PC-3 (cell line): Measurements from ENCODE around the gene DAO. TPM values are rescaled to one million over a fixed set of nuclear protein-coding genes. Genes with fewer than 3 reads are reported as not detected.

Experiments used
- ATAC-seq: fragments of 200-7000 bp; cut with Tn5 transposase; 2 replicates; pipeline ENCODE4 v1.9.1; 2020; ENCODE audit warnings: mild to moderate bottlenecking, moderate library complexity
- BruUV-seq: library from RNA; stranded (reverse); fragments of 400-500 nt; replicated peaks from 2 replicates; lab custom pipeline; 2021; lab: Mats Ljungman, UMichigan
- CTCF ChIA-PET: fragments of 300-600 bp; sonication (Branson Sonifier 250); formaldehyde crosslinking; loops from one replicate; lab custom pipeline; 2022; ENCODE audit warnings: antibody characterized with exemption; lab: Charles Lee
- POLR2A ChIA-PET: fragments of 300-600 bp; sonication (Branson Sonifier 250); formaldehyde crosslinking; loops from one replicate; lab custom pipeline; 2022; ENCODE audit warnings: antibody characterized with exemption; ENCODE audit not compliant: unreplicated experiment; lab: Charles Lee
- DNase-seq: peaks from one replicate; pipeline ENCODE4 v3.0.0-alpha.2; 2015
- H2AFZ ChIP-seq: fragments of 300-600 bp; sonication (generic); 2 replicates; pipeline ENCODE4 v1.6.0; 2016; ENCODE audit warnings: antibody characterized with exemption, low read length
- H3F3A ChIP-seq: fragments of 300-600 bp; sonication (generic); one replicate; pipeline ENCODE4 v1.6.0; 2017; ENCODE audit warnings: antibody characterized with exemption, low read length, control low read depth, mild to moderate bottlenecking; ENCODE audit not compliant: unreplicated experiment
- H3K27ac ChIP-seq: fragments of 300-600 bp; sonication (generic); 2 replicates; pipeline ENCODE4 v1.5.1; 2016; ENCODE audit warnings: mild to moderate bottlenecking, low read length
- H3K27me3 ChIP-seq: fragments of 300-600 bp; sonication (generic); 2 replicates; pipeline ENCODE4 v1.6.1; 2016; ENCODE audit warnings: low read length, mixed read lengths
- H3K36me3 ChIP-seq: fragments of 300-600 bp; sonication (generic); 2 replicates; pipeline ENCODE4 v1.6.1; 2016; ENCODE audit warnings: low read depth, mixed run types, low read length, mixed read lengths
- H3K4me1 ChIP-seq: fragments of 300-600 bp; sonication (generic); 2 replicates; pipeline ENCODE4 v1.5.1; 2016; ENCODE audit warnings: low read length; ENCODE audit not compliant: insufficient read depth
- H3K4me2 ChIP-seq: fragments of 300-600 bp; sonication (generic); 2 replicates; pipeline ENCODE4 v1.6.0; 2016; ENCODE audit warnings: low read length
- H3K4me3 ChIP-seq: fragments of 300-600 bp; sonication (generic); 2 replicates; pipeline ENCODE4 v1.5.1; 2016; ENCODE audit warnings: mild to moderate bottlenecking, low read length, mixed read lengths
- H3K79me2 ChIP-seq: fragments of 300-600 bp; sonication (generic); 2 replicates; pipeline ENCODE4 v1.6.1; 2017; ENCODE audit warnings: low read length, mixed read lengths
- H3K9ac ChIP-seq: fragments of 300-600 bp; sonication (generic); 2 replicates; pipeline ENCODE4 v1.6.0; 2016; ENCODE audit warnings: mild to moderate bottlenecking, low read length
- H3K9me2 ChIP-seq: fragments of 300-600 bp; sonication (generic); replicated peaks from 2 replicates; pipeline ENCODE4 v1.6.1; 2016; ENCODE audit warnings: mixed run types, low read length, mixed read lengths
- H3K9me3 ChIP-seq: fragments of 300-600 bp; sonication (generic); 2 replicates; pipeline ENCODE4 v1.6.1; 2016; ENCODE audit warnings: low read length, mixed read lengths
- H4K20me1 ChIP-seq: fragments of 300-600 bp; sonication (generic); 2 replicates; pipeline ENCODE4 v1.6.1; 2016; ENCODE audit warnings: low read length, mixed read lengths
- CTCF ChIP-seq: fragments of 300-600 bp; sonication (generic); conservative IDR thresholded peaks from 2 replicates; pipeline ENCODE4 v1.5.1; 2017; ENCODE audit warnings: antibody characterized with exemption, low read depth, mild to moderate bottlenecking, low read length
- EZH2 ChIP-seq: fragments of 300-600 bp; sonication (generic); IDR thresholded peaks from one replicate; pipeline ENCODE4 v1.6.1; 2017; ENCODE audit warnings: antibody characterized with exemption, mild to moderate bottlenecking, low read length; ENCODE audit not compliant: unreplicated experiment
- EZH2phosphoT487 ChIP-seq: fragments of 300-600 bp; sonication (generic); IDR thresholded peaks from 2 replicates; pipeline ENCODE4 v1.6.1; 2018; ENCODE audit warnings: mild to moderate bottlenecking, antibody characterized with exemption, low read length, borderline replicate concordance
- intact Hi-C: fragments of 100-400 bp; cut with micrococcal nuclease; formaldehyde crosslinking; loops from 2 replicates; pipeline ENCODE4 v1.9.0; 2023
- total RNA-seq: library from RNA; depleted of rRNA; stranded (reverse); fragments of >200 nt; gene quantifications from 2 replicates; pipeline ENCODE4 v1.2.3, GENCODE V29; 2014

Gene DAO
- total RNA-seq, 1 experiment from 2014 or later = not detected

GRCh38 chr12:108930756-108931155, 50.9 kb downstream of the DAO start:
- Histone ChIP-seq H2AFZ (no peak overlapping the region), H3F3A (no peaks in the 10 kb centered on the region), H3K27ac (no peak overlapping the region), H3K4me3 (no peak overlapping the region), H3K27me3 (peaks cover 21% of the 10 kb centered on the region), H3K4me1 (no peaks in the 10 kb centered on the region), H3K4me2 (no peak overlapping the region), H3K79me2 (no peaks in the 10 kb centered on the region), H4K20me1 (no peaks in the 10 kb centered on the region), H3K9me2 (no peaks in the 10 kb centered on the region), H3K9ac (no peak overlapping the region), H3K36me3 (no peaks in the 10 kb centered on the region), H3K9me3 (no peaks in the 10 kb centered on the region)
- ChIA-PET CTCF (no interaction called here), POLR2A (no interaction called here)
- no TSS peak for BruUV-seq
- no peak for TF ChIP-seq EZH2
- ATAC-seq (peak; percentile 27; the same call in 1 of the 2 replicates), DNase-seq (no peak)
- intact Hi-C loops = no loop called here

- no TSS peak for BruUV-seq
- H3F3A ChIP-seq = no peaks in the 10 kb centered on the region
- H3K79me2 ChIP-seq = no peaks in the 10 kb centered on the region
- CTCF ChIA-PET = no interaction called here
- ATAC-seq (no peak), DNase-seq (no peak)
- intact Hi-C loops = no loop called here
- peaks cover 49% of the 10 kb centered on the region for H3K27me3 ChIP-seq
- H3K27ac ChIP-seq = no peak overlapping the region
- H3K36me3 ChIP-seq = no peaks in the 10 kb centered on the region
- no peaks in the 10 kb centered on the region for H4K20me1 ChIP-seq
- no peaks in the 10 kb centered on the region for H3K4me1 ChIP-seq
- H2AFZ ChIP-seq = no peak overlapping the region
- POLR2A ChIA-PET = no interaction called here
- no peak overlapping the region for H3K4me3 ChIP-seq
- H3K4me2 ChIP-seq = no peak overlapping the region
- H3K9ac ChIP-seq = no peak overlapping the region
- H3K9me2 ChIP-seq = no peaks in the 10 kb centered on the region
- no peaks in the 10 kb centered on the region for H3K9me3 ChIP-seq
- TF ChIP-seq CTCF (no peak), EZH2 (no peak), EZH2phosphoT487 (no peak)
These were observed 54.1 kb downstream of the DAO start for GRCh38 chr12:108933949-108934348.

- Histone ChIP-seq H3K79me2 (no peaks in the 10 kb centered on the region), H3K36me3 (no peaks in the 10 kb centered on the region), H3F3A (no peaks in the 10 kb centered on the region), H3K27ac (no peak overlapping the region), H2AFZ (no peak overlapping the region), H3K27me3 (peaks cover 51% of the 10 kb centered on the region), H3K4me2 (no peak overlapping the region), H3K9me3 (no peaks in the 10 kb centered on the region), H4K20me1 (no peaks in the 10 kb centered on the region), H3K9ac (no peak overlapping the region), H3K4me1 (no peaks in the 10 kb centered on the region), H3K4me3 (no peak overlapping the region), H3K9me2 (no peaks in the 10 kb centered on the region)
- ChIA-PET CTCF (no interaction called here), POLR2A (no interaction called here)
- ATAC-seq (no peak), DNase-seq (no peak)
- intact Hi-C loops = no loop called here
- BruUV-seq = no TSS peak
- no peak for TF ChIP-seq EZH2phosphoT487
- no peak for TF ChIP-seq CTCF
- no peak for TF ChIP-seq EZH2
These were observed 55.4 kb downstream of the DAO start for GRCh38 chr12:108935159-108935763.
